Left lung (tissue), 10 donors: ENCODE data around the gene CTSC. TPM values are rescaled to one million over a fixed set of nuclear protein-coding genes. Genes with fewer than 3 reads are reported as not detected.

Experiments used
- ATAC-seq: fragments of 200-7000 bp; cut with Tn5 transposase; one replicate; pipeline ENCODE4 v1.9.1; 2020; ENCODE audit warnings: moderate library complexity
- DNase-seq, 4 donors: peaks; one replicate each; pipeline ENCODE4 v3.0.0-alpha.2; 2013 to 2020
- H3K27ac ChIP-seq, 2 donors: fragments of 200-600 bp; sonication (generic) in 1 of 2; one replicate each; pipeline versions ENCODE4 v1.5.0 to v1.8.0; 2020 to 2021
- H3K27me3 ChIP-seq, 2 donors: fragments of 200-600 bp; sonication (generic) in 1 of 2; one replicate each; pipeline versions ENCODE4 v1.5.0 to v1.8.0; 2020 to 2021
- H3K36me3 ChIP-seq, 2 donors: fragments of 200-600 bp; sonication (generic) in 1 of 2; one replicate each; pipeline versions ENCODE4 v1.5.0 to v1.8.0; 2020 to 2021
- H3K4me1 ChIP-seq, 2 donors: fragments of 200-600 bp; one replicate each; pipeline ENCODE4 v1.8.0; 2021
- H3K4me3 ChIP-seq, 2 donors: fragments of 200-600 bp; sonication (generic) in 1 of 2; one replicate each; pipeline versions ENCODE4 v1.5.0 to v1.8.0; 2020 to 2021; ENCODE audit warnings: mild to moderate bottlenecking in 1 of 2
- H3K9me3 ChIP-seq, 2 donors: fragments of 200-600 bp; sonication (generic) in 1 of 2; one replicate each; pipeline versions ENCODE4 v1.5.0 to v1.8.0; 2020 to 2021
- intact Hi-C, 2 donors: fragments of 100-400 bp; cut with DNase I; formaldehyde crosslinking; loops; one replicate each; pipeline versions ENCODE4 v1.11.2 to v1.14.2; 2022
- polyA plus RNA-seq, 6 donors: library from polyadenylated mRNA; unstranded; fragments of 120-200 nt; gene quantifications; one replicate each; pipeline ENCODE4 v1.2.1, GENCODE V29; 2013; ENCODE audit not compliant: insufficient read length in 6 of 6
- total RNA-seq, 2 donors: library from RNA; stranded (reverse); fragmentation: NEBNext Ultra II Directional; extraction: Animal tissue kit (Norgen Biotek cat#: 25700); gene quantifications; one replicate each; pipeline ENCODE4 v1.2.1, GENCODE V29; 2021
- TF ChIP-seq, protein P1 (sequence below), 2 donors: fragments of 200-600 bp; sonication (generic) in 1 of 2; IDR thresholded peaks; one replicate each; pipeline versions ENCODE4 v1.5.0 to v1.8.0; 2021; ENCODE audit warnings: antibody characterized with exemption in 2 of 2
- donor health status: DM: no; HTN: yes; CAD: no.
- donor health status: DM: no; HTN: no; CAD: no.

CTSC gene
- total and polyA plus RNA-seq, 8 donors = 162 to 422 (median 190) TPM

DNA sequence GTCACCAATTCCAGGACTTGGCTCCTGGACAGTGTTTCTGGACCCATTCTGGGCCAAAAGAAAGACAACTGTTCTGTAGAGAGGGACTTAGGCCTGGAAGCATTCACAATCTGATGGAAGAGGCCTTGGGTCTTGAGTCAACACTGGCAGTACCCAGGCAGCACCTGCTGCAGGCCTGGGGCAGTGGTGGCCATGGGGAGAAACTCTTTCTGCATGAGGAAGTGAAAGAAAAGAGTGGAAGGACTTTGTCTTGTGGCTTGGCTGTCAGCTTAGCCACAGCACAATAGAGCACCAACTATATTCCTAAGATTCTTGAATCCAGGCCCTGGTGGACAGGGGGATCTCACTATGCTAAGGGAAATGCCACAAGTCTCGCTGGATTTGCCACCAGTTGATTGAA is 70.6 kb downstream of the CTSC start:
- intact Hi-C loops = no loop called here
- TF ChIP-seq, protein P1, sequence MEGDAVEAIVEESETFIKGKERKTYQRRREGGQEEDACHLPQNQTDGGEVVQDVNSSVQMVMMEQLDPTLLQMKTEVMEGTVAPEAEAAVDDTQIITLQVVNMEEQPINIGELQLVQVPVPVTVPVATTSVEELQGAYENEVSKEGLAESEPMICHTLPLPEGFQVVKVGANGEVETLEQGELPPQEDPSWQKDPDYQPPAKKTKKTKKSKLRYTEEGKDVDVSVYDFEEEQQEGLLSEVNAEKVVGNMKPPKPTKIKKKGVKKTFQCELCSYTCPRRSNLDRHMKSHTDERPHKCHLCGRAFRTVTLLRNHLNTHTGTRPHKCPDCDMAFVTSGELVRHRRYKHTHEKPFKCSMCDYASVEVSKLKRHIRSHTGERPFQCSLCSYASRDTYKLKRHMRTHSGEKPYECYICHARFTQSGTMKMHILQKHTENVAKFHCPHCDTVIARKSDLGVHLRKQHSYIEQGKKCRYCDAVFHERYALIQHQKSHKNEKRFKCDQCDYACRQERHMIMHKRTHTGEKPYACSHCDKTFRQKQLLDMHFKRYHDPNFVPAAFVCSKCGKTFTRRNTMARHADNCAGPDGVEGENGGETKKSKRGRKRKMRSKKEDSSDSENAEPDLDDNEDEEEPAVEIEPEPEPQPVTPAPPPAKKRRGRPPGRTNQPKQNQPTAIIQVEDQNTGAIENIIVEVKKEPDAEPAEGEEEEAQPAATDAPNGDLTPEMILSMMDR (IDR thresholded peaks at IDR 0.05) = no peak
- ATAC-seq = no peak

DNA sequence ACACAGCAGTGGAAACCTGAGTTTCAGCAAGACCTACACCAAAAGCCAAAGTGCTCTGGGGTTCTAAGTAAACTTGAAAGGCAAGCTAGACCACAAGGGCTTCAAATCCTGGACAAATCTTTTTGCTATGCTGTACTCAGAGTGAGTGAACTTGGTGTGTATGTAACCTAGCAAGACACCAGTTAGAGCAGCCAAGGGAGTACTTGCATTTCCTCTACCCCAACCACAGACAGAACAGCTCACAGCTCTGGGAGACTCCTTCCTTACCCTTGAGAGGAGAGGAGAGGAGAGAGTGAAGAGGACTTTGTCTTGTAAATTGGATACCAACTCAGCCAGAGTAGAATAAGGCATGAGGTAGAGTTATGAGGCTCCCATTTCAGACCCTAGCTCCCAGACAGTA is 71.4 kb downstream of the CTSC start:
- intact Hi-C loops = no loop called here
- TF ChIP-seq, protein P1 (IDR thresholded peaks at IDR 0.05) = no peak
- Histone ChIP-seq H3K4me3 (no peak overlapping the region), H3K27me3 (no peaks in the 10 kb centered on the region), H3K9me3 (peaks cover 0 to 1% of the 10 kb centered on the region in 2 donors), H3K27ac (no peak overlapping the region), H3K36me3 (peaks cover 0 to 39% of the 10 kb centered on the region in 2 donors), H3K4me1 (no peaks in the 10 kb centered on the region)
- ATAC-seq (no peak), DNase-seq (no peak)

More for the DNA sequence above, 70.6 kb downstream of the CTSC start:
- H3K9me3 ChIP-seq = no peaks in the 10 kb centered on the region
- no peak overlapping the region for H3K27ac ChIP-seq
- H3K36me3 ChIP-seq = peaks cover 0 to 39% of the 10 kb centered on the region in 2 donors
- no peaks in the 10 kb centered on the region for H3K4me1 ChIP-seq
- no peaks in the 10 kb centered on the region for H3K27me3 ChIP-seq
- DNase-seq = no peak
- no peak overlapping the region for H3K4me3 ChIP-seq

DNA sequence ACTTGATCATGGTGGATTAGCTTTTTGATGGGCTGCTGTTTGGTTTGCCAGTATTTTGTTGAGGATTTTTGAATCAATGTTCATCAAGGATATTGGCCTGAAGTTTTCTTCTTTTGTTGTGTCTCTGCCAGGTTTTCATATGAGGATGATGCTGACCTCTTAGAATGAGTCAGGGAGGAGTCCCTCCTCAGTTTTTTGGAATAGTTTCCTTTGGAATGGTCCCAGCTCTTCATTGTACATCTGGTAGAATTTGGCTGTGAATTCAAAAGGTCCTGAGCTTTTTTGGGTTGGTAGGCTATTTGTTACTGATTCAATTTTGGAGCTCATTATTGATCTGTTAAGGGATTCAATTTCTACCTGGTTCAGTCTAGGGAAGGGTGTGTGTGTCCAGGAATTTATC is 78.1 kb downstream of the CTSC start:
- ATAC-seq (no peak), DNase-seq (no peak)
- no peaks in the 10 kb centered on the region for H3K4me1 ChIP-seq
- H3K27ac ChIP-seq = no peak overlapping the region
- peaks cover 0 to 20% of the 10 kb centered on the region in 2 donors for H3K36me3 ChIP-seq
- H3K4me3 ChIP-seq = no peak overlapping the region
- intact Hi-C loops = no loop called here
- TF ChIP-seq, protein P1 (IDR thresholded peaks at IDR 0.05) = no peak
- no peaks in the 10 kb centered on the region for H3K27me3 ChIP-seq
- H3K9me3 ChIP-seq = peaks cover 0 to 38% of the 10 kb centered on the region in 2 donors

DNA sequence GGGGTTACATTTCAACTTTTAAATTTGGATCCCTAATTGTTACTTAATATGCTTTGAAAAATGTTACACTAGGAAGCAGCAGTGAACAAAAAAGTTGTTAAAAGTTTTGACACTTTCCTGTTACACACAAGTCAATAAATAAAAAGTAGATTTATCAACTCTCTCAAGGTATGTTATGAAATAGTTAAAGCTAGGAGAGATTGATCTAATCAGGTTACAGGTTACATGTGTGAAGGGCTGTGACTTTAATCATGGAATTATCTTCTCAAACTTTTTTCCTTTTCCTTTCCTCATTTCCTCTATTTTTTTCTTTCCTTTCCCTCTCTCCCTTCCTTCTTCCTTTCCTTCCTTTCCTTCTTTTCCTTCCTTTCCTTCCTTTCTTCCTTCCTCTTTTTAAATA is 85.3 kb downstream of the CTSC start:
- no peaks in the 10 kb centered on the region for H3K27me3 ChIP-seq
- TF ChIP-seq, protein P1 (IDR thresholded peaks at IDR 0.05) = no peak
- intact Hi-C loops = no loop called here
- no peaks in the 10 kb centered on the region for H3K36me3 ChIP-seq
- no peak overlapping the region for H3K4me3 ChIP-seq
- H3K4me1 ChIP-seq = no peaks in the 10 kb centered on the region
- H3K9me3 ChIP-seq = peaks cover 0 to 6% of the 10 kb centered on the region in 2 donors
- ATAC-seq (no peak), DNase-seq (no peak)
- H3K27ac ChIP-seq = no peak overlapping the region

DNA sequence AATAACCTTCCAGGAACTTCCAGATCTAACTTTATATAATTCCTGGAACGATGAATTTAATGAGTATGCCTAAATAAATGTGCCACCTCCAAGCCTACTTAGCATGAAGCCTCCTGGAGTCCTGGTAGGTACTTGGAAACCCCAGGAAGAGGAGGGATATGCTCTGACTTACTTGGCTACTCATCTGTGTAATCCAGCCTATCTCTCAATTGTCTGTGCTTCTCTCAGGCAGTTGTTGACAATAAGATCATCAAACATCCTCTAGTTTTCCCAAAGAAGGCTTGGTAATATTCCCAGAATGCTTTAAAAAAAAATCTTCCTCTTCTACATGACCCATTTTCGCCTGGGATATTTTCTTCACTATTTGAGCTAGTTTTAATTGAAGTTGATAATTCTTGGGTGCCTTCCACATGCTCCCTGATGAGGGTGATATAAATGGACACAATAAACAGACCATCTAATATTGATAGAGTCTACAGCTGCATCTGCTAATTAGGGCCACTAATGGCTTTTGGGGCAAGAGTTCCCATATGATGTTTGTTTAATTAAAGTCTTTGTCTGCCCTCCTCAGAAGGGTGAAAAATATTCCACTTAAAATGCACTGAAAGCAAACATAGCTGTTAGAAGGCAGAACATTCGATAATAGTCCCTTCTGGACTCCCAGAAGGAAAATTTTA is 86.8 kb downstream of the CTSC start:
- ATAC-seq = no peak
- Histone ChIP-seq H3K4me3 (no peak overlapping the region), H3K27me3 (no peaks in the 10 kb centered on the region), H3K36me3 (no peaks in the 10 kb centered on the region), H3K27ac (no peak overlapping the region), H3K4me1 (no peaks in the 10 kb centered on the region), H3K9me3 (peaks cover 0 to under 1% of the 10 kb centered on the region in 2 donors)
- TF ChIP-seq, protein P1 (IDR thresholded peaks at IDR 0.05) = no peak
- intact Hi-C loops = no loop called here
- DNase-seq = peak in 2 of 4 donors; percentile 58 to 60
